GM18867 (cell line): Measurements from ENCODE around the gene CHI3L2.

Experiments
- ATAC-seq: cut with Tn5 transposase; IDR thresholded peaks from one replicate; pipeline ENCODE4 v1.9.1; 2021; ENCODE audit warnings: mild to moderate bottlenecking, moderate library complexity; ENCODE audit not compliant: unreplicated experiment

Gene CHI3L2

DNA sequence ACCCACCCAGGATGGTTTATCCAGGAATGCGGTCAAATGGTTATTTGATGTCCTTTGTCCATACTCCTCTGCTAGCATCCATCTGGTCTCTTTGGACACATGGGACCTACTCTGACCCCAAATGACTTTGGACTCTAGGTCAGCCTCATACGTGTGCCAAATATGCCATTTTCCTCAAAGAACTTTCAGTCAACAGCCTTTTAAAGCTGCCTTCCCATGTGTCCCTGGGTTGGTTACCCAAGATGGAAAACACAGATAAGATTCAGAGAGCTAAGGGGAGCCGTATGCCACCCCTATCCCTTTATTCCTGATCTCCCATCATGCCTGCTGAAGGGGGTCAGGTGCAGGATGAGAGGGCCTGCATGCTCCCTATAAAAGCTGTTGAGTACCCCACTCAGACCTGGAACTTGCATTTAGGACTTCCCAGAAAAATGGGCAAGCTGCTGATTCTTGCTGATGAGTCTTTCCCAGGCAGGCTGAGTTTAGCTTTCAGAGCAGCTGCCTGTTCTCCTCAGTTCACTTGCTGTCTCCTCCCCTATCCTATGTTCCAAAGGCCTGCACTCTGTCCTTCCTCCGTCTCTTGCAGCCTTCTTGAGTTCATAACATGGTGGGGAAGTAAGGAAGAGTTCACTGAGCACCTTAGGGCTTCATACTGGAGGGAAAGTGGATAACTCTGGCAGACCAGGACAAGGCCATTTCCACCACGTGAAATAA lies 19.8 kb downstream of the CHI3L2 start:
- ATAC-seq = no peak

DNA sequence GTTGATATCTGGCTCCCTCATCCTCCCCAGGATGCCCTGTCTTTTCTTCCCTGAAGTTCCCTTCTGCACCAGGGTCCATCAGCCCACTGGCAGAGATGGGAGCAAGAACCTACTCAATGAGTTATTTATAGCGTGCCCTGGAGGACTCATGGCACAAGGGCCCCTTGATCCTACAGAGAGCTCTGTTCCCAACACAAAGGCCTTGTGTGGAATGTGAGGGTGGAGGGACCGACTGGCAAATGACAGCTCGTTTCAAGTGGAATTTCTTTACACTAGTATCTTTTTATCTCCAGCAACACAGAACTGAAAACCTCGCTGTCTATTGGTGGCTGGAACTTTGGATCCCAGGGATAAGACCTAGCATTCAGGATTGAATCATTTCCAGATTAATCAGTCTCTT lies 22.4 kb downstream of the CHI3L2 start:
- ATAC-seq = no peak

DNA sequence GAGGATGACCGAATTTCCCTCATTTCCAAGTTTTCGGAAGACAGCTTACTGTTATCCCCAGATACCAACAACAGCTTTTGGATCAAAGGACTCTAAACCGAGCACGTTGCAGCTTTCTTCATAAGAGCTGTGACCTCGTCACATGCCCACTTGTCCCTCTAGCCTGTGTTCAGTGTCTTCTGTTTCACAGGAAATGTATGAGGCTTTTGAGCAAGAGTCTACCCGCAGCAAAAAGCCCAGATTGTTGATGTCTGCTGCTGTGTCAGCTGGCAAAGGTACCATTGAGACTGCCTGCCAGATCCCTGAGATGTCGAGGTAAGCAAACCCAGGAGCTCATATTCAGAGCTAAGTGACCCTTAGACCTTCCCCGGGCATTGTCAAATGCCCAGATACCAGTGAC lies 24.1 kb downstream of the CHI3L2 start:
- ATAC-seq = no peak

DNA sequence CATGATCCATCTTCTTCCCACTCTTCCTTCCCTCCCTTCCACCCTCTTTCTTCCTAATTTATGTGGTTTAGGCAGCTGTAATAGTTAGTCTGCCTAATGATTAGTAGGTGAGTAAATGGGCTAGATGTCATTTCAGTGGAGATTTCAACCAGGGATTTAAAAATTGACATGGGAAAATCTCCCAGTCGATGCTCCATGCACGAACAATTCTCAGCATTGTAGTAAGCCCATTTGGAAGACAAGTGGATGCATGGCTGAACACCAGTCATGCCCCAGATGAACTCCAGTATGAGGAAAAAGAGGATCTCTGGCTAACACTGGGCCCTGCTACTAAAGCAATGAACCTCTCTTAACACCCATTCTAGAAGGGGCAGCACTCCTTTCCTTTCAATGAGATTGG lies 25.3 kb downstream of the CHI3L2 start:
- no peak for ATAC-seq

DNA sequence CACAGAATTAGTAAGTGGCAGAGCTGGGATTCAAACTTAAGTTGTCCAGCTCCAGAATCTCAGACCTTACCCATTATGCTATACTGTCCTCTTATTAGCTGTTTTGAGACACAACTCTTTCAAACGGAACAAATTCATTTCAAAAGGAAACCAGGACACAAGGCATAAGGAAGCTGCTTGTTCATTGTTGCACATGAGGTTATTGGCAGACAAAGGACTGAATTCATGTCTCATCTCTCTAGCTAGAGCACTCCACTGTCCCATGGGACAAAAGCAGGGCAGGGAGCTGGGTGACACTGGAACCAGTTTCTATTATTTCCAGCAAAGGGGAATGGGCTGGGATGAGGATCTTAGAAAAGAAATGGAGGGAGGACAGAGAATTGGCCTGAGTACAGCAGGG lies 26.4 kb downstream of the CHI3L2 start:
- no peak for ATAC-seq

DNA sequence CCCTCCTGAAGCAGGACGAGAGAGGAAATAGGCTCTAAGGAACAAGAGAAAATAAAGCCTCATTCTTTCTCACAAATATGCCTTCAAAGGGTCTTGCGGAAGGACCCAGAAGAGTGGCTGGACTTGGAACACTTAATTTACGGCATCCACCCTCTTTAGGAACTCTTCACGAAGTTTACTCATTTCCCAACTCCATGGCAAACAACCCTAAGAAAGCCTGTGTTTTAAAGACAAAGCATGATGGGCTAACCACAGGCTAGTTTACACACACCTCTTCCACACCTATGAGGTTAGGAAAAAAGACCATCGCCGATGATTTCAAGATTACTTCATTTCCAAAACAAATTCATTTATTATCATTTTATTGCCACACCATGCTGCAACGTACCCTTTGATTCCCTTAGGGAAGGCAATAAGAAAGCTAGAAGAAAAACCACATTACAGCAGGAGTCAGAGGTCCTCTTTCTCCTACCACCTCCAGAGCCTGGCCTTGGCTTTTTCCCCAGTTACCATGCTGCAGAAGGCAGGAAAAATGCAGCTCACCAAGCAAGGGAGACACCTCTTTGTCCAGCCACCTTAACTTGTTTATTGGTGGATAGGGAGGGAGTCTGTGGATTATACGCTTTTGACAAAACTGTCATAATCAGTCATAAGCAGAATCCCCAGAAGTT lies 29.6 kb downstream of the CHI3L2 start:
- ATAC-seq = no peak

DNA sequence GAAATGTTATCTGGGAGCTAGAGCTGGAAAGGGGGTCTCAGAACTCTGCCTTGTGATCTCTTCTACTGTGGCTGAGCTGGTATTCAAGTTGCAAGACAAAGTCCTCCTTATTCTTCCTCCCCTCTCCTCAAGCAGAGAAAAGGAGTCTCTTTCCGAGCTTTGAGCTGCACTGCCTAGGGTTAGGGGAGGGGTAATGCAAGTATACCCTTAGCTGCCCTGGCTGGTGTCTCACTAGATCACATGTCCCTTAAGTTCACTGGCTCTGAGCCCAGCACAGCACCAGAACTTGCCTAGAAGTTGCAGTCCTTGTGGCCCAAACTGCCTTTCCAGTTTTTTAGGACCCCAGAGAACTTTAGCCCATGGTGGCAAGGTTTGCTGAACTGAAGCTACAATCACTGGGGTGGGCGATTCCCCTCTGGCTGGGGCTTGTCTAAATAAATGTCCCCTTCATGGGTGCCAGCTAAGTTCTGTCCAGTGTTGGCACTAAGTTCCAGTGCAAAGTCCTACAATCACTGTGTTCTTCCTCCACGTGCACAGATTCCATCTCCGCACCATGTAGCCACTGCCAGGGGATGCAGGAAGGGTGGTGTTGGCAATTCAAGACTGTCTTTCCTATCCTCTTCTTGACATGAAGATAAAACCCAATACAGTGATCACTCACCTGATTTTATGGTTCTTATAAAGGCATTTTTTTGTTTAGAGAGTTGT lies 40.4 kb downstream of the CHI3L2 start:
- no peak for ATAC-seq

DNA sequence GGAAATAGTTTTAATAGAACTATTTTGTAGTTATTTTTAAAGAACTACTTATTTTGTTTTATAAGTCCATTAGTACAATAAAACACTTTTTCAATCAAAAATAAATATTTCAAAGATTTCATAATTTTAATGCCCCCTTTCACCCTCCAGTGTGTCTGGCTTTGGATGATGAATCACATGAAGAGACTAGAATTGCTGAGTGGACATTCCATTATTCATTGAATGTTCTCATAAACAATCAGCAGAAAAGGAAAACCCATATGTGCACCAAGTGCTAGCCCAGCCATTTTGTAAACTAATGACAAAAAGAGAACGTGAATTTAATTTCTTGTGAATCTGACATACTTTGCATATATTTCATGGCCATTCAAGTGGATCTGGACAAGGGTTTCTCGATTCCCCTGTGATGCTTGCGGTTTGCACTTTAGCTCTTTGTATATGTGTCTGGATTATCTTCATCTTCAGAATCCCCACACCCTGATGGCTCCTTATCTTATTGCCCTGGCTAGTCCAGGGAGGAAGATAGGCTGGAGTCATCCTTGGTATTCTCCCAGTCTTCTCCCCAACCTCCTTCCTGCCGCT lies 42.4 kb downstream of the CHI3L2 start:
- ATAC-seq = no peak

DNA sequence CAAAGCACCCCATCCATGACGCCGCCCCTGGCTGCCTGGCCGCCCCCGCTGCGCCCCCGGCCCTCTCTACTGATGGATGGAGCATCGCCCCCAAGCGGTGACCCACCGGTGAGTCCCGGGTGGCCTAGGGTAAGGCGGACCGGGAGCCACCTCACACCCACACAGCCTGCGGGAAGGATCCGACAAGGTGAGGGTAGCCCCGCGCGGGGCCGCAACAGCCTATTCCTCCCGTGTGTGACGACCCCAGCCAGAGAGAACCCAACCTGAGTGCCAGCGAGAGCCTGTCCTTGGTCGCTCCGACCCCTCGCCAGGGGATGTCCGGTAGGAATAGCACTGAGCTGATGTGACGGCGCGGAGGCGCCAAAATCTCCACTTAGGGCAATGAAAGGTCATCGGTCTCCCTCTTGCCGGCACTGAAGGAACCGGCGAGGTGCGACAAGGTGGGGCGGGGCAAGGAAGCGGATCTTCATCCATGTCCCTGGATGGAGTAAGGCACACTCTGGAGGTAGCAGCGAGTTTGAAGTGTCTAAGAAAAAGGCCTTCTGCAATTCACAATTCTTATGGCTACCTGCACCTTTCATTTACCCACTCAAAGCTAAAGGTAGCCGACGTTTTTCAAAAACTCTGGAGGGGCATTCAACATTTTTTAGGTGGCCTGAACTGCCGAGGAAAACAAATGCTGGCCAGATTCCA lies 43.4 kb downstream of the CHI3L2 start:
- ATAC-seq = no peak

DNA sequence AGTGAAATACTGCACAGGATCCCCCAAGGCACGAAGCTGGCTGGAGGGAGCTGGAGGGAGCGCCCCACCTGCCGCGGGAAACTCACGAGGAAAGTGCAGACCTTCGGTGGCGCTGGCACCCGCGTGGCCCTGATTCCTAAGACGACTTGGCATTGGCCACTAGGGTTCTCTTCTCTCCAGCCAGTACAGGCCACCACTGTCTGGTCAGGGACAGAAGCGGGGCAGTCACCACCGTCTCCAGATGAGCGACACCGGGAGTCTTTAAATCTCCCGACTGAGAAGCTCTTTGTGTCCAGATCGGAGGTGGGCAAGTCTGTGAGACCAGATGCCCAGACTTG lies 43.9 kb downstream of the CHI3L2 start:
- no peak for ATAC-seq

DNA sequence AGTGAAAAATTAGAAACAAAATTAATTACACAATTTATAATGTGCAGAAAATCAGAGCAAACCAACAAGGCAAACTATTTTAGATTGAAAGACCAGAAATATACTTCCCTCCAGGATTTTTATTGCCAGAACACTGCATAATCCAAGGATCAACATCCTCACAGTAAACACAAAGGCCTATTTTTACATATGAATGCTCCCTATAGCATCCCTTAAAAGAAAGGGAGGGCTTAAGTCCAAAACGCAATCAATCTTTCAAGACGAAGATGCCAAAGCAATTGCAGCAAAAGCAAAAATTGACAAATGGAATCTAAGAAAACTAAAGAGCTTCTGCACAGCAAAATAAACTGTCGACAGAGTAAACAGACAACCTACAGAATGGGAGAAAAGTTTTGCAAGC lies 44.6 kb downstream of the CHI3L2 start:
- ATAC-seq = no peak

DNA sequence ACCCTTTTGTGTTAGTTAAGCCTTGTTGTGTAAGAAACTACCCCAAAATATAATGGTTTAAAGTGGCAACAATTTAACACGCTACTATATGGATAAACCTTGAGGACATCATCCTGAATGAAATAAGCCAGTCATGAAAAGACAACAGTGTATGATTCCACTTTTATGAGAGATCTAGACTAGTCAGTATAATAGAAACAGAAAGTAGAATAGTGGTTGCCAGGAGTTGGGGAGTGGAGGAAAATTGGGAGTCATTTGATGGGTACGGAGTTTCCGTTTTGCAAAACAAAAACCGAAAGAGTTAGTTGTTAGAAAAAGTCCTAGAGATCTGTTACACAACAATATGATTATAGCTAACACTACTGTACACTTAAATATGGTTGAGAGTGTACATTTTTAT lies 47.1 kb downstream of the CHI3L2 start:
- peak; percentile 54 for ATAC-seq

DNA sequence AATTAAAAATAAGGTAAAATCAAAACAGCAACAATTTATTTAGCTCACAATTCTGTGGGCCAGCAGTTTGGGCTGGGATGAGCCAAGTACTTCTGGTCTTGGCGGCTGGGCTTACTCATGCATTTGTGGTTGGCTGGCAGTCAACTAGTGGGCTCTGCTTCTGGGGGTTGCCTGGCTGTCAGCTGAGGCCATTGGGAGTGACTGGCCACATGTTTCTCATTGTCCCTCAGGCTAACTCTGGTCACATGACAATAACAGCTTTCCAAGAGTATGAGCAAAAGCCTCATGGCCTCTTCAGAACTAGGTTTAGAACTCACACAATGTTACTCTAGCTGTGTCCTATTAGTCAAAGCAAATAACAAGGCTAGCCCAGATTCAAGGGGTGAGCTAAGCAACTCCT lies 47.6 kb downstream of the CHI3L2 start:
- ATAC-seq = peak; percentile 54

DNA sequence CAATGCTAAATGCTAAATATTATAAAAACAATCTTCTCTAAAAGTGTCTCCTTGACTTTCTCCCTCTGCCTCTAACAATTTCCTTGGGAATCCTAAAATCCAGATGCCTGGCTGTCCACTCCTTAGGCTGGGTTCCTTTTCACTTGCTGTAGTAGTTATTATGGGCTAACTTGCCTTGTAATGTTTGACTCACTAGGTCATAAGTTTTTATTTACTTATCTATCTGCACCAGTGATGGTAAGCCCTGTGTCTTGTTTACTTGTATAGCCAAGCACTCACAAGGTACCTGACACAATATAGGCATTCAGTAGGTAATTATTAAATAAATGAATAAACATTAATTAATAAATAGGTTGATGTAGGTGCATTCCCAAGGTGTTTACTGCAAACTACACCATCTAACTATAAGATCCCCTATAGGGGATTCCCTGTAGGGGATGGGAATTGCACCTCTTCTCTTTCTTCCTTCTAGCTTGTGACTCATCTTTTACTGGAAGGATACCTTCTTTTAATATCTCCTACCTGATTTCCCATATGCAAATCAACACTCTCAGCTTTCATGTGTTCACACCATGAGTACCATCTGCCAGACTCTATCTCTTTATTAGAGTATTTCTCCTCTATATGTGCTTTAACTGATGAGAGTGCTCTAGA lies 48.4 kb downstream of the CHI3L2 start:
- no peak for ATAC-seq

DNA sequence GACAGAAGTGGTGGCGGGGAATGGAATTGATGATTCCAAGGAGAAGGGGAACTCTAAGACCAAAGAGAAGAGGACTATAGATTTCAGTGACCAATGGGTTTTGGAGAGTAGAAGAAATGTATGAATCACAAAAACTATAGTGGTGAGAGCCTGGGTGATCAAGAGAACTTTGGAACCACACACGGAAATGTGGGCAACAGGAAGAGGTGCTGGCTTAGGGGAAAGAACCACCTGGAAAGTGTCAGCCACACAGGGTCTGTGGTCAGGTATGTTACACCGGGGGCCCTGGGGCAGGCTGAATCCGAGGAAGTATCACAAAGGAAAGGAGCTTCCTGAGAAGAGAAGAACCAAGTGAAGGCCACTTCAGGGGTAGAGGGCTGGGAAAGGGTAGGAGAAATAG lies 51.6 kb downstream of the CHI3L2 start:
- ATAC-seq = no peak

DNA sequence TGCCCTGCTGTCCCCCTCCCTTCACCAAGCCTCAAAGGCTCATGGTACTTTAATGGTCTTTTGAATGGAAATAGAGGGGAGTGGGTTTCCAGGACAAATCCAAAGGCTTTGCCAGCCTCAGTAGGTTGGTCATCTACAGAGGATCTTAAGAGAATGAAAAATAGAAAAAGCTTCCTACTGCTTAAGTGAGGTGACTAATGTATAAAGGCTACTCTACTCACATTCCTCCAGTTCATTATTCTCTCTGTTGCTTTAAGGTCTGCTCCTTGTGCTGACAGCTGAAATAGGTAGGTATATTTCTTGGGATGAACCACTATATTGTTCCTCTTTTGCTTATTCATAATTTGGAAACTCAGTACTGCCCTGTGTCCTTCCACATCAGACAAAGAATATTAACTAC lies 52.8 kb downstream of the CHI3L2 start:
- no peak for ATAC-seq

DNA sequence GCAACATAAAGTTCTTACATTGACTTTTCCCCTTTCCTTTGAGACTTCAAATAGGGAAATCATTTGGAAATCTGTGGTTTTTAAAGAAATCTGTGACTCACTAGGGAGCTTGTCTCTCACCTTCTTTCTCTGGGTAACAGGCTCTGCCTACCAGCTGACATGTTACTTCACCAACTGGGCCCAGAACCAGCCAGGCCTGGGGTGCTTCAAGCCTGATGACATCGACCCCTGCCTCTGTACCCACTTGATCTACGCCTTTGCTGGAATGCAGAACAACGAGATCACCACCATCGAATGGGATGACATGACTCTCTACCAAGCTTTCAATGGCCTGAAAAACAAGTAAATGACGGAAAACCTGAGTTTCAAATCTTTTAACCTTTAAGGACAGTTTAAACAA lies 53.9 kb downstream of the CHI3L2 start:
- no peak for ATAC-seq

DNA sequence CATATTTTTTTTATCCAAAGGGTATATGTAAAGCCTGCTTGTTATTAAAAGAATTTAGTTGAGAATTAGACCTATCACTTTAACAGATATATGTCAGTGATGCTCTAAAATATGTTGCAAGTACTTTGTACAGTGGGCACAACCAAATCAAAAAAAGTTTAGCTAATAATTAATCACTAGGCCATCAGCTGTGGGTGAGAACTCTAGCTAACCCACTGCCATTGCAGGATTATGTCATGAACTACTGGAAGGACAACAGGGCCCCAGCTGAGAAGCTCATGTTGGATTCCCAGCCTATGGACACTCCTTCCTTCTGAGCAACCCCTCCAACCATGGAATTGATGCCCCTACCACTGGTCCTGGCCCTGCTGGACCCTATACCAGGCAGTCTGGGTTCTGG lies 56.3 kb downstream of the CHI3L2 start:
- ATAC-seq = no peak

DNA sequence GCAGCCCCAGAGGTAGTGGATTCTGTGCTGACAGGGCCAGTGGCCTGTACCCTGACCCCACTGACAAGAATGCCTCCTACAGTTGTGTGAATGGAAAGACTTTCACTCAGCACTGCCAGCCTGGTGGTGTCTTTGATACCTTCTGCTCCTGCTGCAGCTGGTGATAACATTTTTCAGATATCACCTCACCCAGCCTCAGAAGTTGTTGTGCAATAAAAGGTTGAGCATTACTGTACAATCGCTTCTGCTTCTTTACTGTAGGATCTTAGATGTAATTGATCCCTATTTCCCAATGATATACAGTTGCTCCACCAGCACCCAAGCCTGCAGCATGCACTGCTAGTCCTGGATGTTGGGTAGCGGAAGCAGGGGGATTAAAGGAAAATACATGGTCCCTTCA lies 58.4 kb downstream of the CHI3L2 start:
- no peak for ATAC-seq

DNA sequence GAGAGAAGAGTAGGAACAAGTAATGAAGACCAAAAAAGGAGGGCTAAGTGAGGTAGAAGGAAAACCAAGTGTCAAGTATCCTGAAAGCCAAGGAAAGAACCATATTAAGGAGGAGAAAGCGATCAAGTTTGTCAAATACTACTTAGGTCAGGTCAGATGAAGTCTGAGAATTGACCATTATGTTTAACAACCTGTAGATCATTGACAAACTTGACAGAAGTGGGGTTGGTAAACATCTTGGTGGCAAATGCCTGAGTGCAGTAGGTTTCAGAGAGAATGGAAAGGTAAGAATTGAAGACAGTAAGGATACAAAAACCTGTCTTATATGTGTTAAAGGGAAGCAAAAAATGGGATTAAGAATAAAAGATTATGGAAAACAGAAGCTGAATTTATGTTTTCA lies 59.4 kb downstream of the CHI3L2 start:
- ATAC-seq = no peak

DNA sequence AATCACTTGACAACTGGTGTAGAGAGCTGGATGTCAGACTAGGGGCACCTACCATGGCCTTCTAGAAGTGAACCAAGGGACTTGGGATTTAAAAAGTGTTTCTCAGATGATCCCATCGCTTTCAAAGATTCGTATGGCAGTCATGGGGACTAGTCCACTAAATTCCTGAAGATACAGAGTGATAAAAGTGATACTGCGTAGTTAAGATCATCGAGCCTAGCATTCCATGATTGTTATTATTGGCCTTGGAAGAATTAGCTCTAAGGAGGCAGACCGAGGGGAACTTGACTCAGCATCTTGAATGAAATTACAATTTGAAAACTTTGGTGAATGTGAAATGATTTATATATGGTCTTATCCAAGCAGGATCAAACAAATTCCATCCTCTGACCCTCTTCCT lies 61.9 kb downstream of the CHI3L2 start:
- ATAC-seq = no peak
